GM18505 (cell line): ENCODE results near the gene MR1.

Experiments
- ATAC-seq: cut with Tn5 transposase; IDR thresholded peaks from one replicate; pipeline ENCODE4 v1.9.1; 2021; ENCODE audit not compliant: unreplicated experiment
- POLR2A ChIP-seq: IDR thresholded peaks from 4 replicates; pipeline ENCODE4 v1.6.1; 2011; ENCODE audit warnings: borderline replicate concordance; ENCODE audit not compliant: insufficient read depth, insufficient read length; ENCODE audit errors: extremely low read depth

Gene MR1

GRCh38 chr1:181092883-181093458 lies 59.2 kb downstream of the MR1 start:
- no peak for ATAC-seq
- TF ChIP-seq POLR2A, result no peak

GRCh38 chr1:181094416-181095212 lies 60.8 kb downstream of the MR1 start:
- no peak for TF ChIP-seq POLR2A
- ATAC-seq, result no peak

- no peak for ATAC-seq
- peak; percentile 28 for TF ChIP-seq POLR2A
These were observed 61.5 kb downstream of the MR1 start for GRCh38 chr1:181095260-181095659.

- ATAC-seq, result no peak
- TF ChIP-seq POLR2A, result no peak
These were observed 62.0 kb downstream of the MR1 start for GRCh38 chr1:181095763-181096184.

- TF ChIP-seq POLR2A, result no peak
- ATAC-seq, result no peak
These were observed 63.5 kb downstream of the MR1 start for GRCh38 chr1:181097242-181097641.

GRCh38 chr1:181099152-181100014 lies 65.6 kb downstream of the MR1 start:
- ATAC-seq, result peak; percentile 50

GRCh38 chr1:181100015-181100905 lies 66.5 kb downstream of the MR1 start:
- TF ChIP-seq POLR2A, result no peak
- ATAC-seq, result no peak

More at GRCh38 chr1:181099152-181100014, 65.6 kb downstream of the MR1 start:
- TF ChIP-seq POLR2A, result no peak

- no peak for ATAC-seq
- no peak for TF ChIP-seq POLR2A
These were observed 67.2 kb downstream of the MR1 start for GRCh38 chr1:181100934-181101333.

GRCh38 chr1:181101581-181102226 lies 67.9 kb downstream of the MR1 start:
- no peak for ATAC-seq
- no peak for TF ChIP-seq POLR2A

- ATAC-seq, result no peak
- TF ChIP-seq POLR2A, result no peak
These were observed 69.1 kb downstream of the MR1 start for GRCh38 chr1:181102841-181103240.

GRCh38 chr1:181103399-181103798 lies 69.6 kb downstream of the MR1 start:
- no peak for TF ChIP-seq POLR2A

More at GRCh38 chr1:181103399-181103798, 69.6 kb downstream of the MR1 start:
- no peak for ATAC-seq
